Measurements from ENCODE around the gene IL2. TPM values are rescaled to one million over a fixed set of nuclear protein-coding genes. Genes with fewer than 3 reads are reported as not detected.

IL2 gene
- total RNA-seq, 4 donors from 2014 or later = not detected

- Histone ChIP-seq H3K36me3 (no peaks in the 10 kb centered on the region), H3K27ac (no peak overlapping the region), H3K27me3 (no peaks in the 10 kb centered on the region), H3K4me1 (no peaks in the 10 kb centered on the region), H3K4me3 (no peak overlapping the region), H3K9me3 (no peaks in the 10 kb centered on the region)
- TF ChIP-seq POLR2AphosphoS5 (IDR thresholded peaks at IDR 0.05) (no peak), POLR2A (IDR thresholded peaks at IDR 0.05) (no peak), EP300 (IDR thresholded peaks at IDR 0.05) (no peak), CTCF (IDR thresholded peaks at IDR 0.05) (no peak)
- no peak for ATAC-seq
- 52% methylated on average over 3 of the region's 3 CpGs; no CpG with 5 or more reads in 1 of the 2 donors for WGBS, 2 donors (ENCODE audit: low coverage in 1 of 2)
These were observed 52.7 kb downstream of the IL2 start for GRCh38 chr4:122403861-122404260.

Other genes starting within 250 kb of the IL2 start
- gene ADAD1, start 77.7 kb downstream of the IL2 start, total RNA-seq = not detected
- gene IL21, start 164.3 kb upstream of the IL2 start, total RNA-seq = under 1 TPM in 1 of 4 donors, not detected in 3; 0.12 TPM

Measured in gastroesophageal sphincter (tissue), 4 donors.